GM23338 (cell line): Measurements from ENCODE around the gene BACH1. TPM values are rescaled to one million over a fixed set of nuclear protein-coding genes. Genes with fewer than 3 reads are reported as not detected.
"Not testable (repeated sequence)": the region's sequence is repeated elsewhere in the genome, so short reads cannot be mapped to it uniquely, and the experiment has no call there.

Source experiments
- ATAC-seq: fragments of 200-7000 bp; cut with Tn5 transposase; 3 replicates; pipeline ENCODE4 v1.9.1; 2020
- DNase-seq: peaks from one replicate; pipeline ENCODE4 v3.0.0-alpha.2; 2015; ENCODE audit warnings: low spot score
- H2AFZ ChIP-seq: fragments of 200-600 bp; sonication (generic); 2 replicates; pipeline ENCODE4 v1.8.0; 2016; ENCODE audit warnings: antibody characterized with exemption, mild to moderate bottlenecking, moderate library complexity
- H3F3A ChIP-seq: fragments of 200-600 bp; sonication (generic); replicated peaks from 2 replicates; pipeline ENCODE4 v1.8.0; 2017; ENCODE audit warnings: antibody characterized with exemption, mixed run types, low read depth
- H3K27ac ChIP-seq: fragments of 200-600 bp; sonication (generic); 2 replicates; pipeline ENCODE4 v1.6.1; 2016; ENCODE audit warnings: low read depth
- H3K27me3 ChIP-seq: fragments of 200-600 bp; sonication (generic); 2 replicates; pipeline ENCODE4 v1.8.0; 2016; ENCODE audit warnings: mild to moderate bottlenecking, mixed run types, moderate library complexity; ENCODE audit not compliant: insufficient read depth
- H3K36me3 ChIP-seq: fragments of 200-600 bp; sonication (generic); 2 replicates; pipeline ENCODE4 v1.8.0; 2016; ENCODE audit warnings: mild to moderate bottlenecking; ENCODE audit not compliant: insufficient read depth
- H3K4me1 ChIP-seq: fragments of 200-600 bp; sonication (generic); 2 replicates; pipeline ENCODE4 v1.8.0; 2016; ENCODE audit warnings: mild to moderate bottlenecking, moderate library complexity; ENCODE audit not compliant: insufficient read depth
- H3K4me2 ChIP-seq: fragments of 200-600 bp; sonication (generic); 2 replicates; pipeline ENCODE4 v1.7.1; 2017; ENCODE audit warnings: mixed run types
- H3K4me3 ChIP-seq: fragments of 200-600 bp; sonication (generic); 2 replicates; pipeline ENCODE4 v1.6.1; 2016; ENCODE audit warnings: mixed run types
- H3K79me2 ChIP-seq: fragments of 200-600 bp; sonication (generic); replicated peaks from 2 replicates; pipeline ENCODE4 v1.8.0; 2017; ENCODE audit warnings: mild to moderate bottlenecking; ENCODE audit not compliant: insufficient read depth
- H3K9me2 ChIP-seq: fragments of 200-600 bp; sonication (generic); 2 replicates; pipeline ENCODE4 v1.8.0; 2017; ENCODE audit not compliant: insufficient read depth
- H4K20me1 ChIP-seq: fragments of 200-600 bp; sonication (generic); replicated peaks from 2 replicates; pipeline ENCODE4 v1.8.0; 2017; ENCODE audit warnings: mild to moderate bottlenecking; ENCODE audit not compliant: insufficient read depth
- H3K27ac Mint-ChIP-seq: 2 replicates; pipeline ENCODE4 v1.8.0; 2020; ENCODE audit warnings: inconsistent platforms, mild to moderate bottlenecking, moderate library complexity, mixed read lengths
- H3K27me3 Mint-ChIP-seq: 3 replicates; pipeline ENCODE4 v1.8.0; 2022; ENCODE audit warnings: low read depth, mild to moderate bottlenecking, moderate library complexity, mixed read lengths, inconsistent platforms; ENCODE audit not compliant: insufficient read depth, poor library complexity
- H3K36me3 Mint-ChIP-seq: 3 replicates; pipeline ENCODE4 v1.8.0; 2021; ENCODE audit warnings: low read depth, mild to moderate bottlenecking, inconsistent platforms, moderate library complexity, mixed read lengths
- H3K4me1 Mint-ChIP-seq: 3 replicates; pipeline ENCODE4 v1.8.0; 2020; ENCODE audit warnings: mild to moderate bottlenecking, inconsistent platforms, mixed read lengths
- H3K4me3 Mint-ChIP-seq: 3 replicates; pipeline ENCODE4 v1.8.0; 2021; ENCODE audit warnings: moderate library complexity, mild to moderate bottlenecking, inconsistent platforms, mixed read lengths
- H3K9me3 Mint-ChIP-seq: 3 replicates; pipeline ENCODE4 v1.8.0; 2020; ENCODE audit warnings: moderate library complexity, mild to moderate bottlenecking, inconsistent platforms, mixed read lengths
- CREB1 ChIP-seq: fragments of 250-450 bp; sonication (Bioruptor Pico); IDR thresholded peaks from 2 replicates; pipeline ENCODE4 v1.5.0; 2020; ENCODE audit warnings: low read depth, mild to moderate bottlenecking, moderate library complexity
- CTCF ChIP-seq, 2 experiments: fragments of 200-600 bp in 1 of 2; sonication (generic) in 1 of 2; conservative IDR thresholded peaks; 2 replicates each; pipeline versions ENCODE4 v1.5.1 to v1.6.1; 2016 to 2017; ENCODE audit warnings: antibody characterized with exemption in 2 of 2, low read depth in 2 of 2, mild to moderate bottlenecking in 2 of 2, moderate library complexity in 1 of 2
- JUNB ChIP-seq: IDR thresholded peaks from one replicate; pipeline ENCODE4 v1.6.1; 2016; ENCODE audit warnings: antibody characterized with exemption; ENCODE audit not compliant: unreplicated experiment
- POLR2AphosphoS5 ChIP-seq: IDR thresholded peaks from 2 replicates; pipeline ENCODE4 v1.6.1; 2016; ENCODE audit warnings: antibody characterized with exemption, low read depth
- ZNF331 ChIP-seq: fragments of 250-450 bp; sonication (Bioruptor Pico); IDR thresholded peaks from 2 replicates; pipeline ENCODE4 v1.5.0; 2020; ENCODE audit warnings: low read depth, mild to moderate bottlenecking, moderate library complexity
- ZNF462 ChIP-seq: fragments of 250-450 bp; sonication (Bioruptor Pico); IDR thresholded peaks from 2 replicates; pipeline ENCODE4 v1.5.0; 2020; ENCODE audit warnings: mild to moderate bottlenecking, moderate library complexity
- long read RNA-seq: library from polyadenylated mRNA; unstranded; transcript quantifications from one replicate; pipeline ENCODE4 v2.0.0, GENCODE V29; 2020; ENCODE audit not compliant: unreplicated experiment
- polyA plus RNA-seq: library from polyadenylated mRNA; unstranded; fragments of >200 nt; fragmentation: Nextera tagmentation; extraction: Ambion mirVana; gene quantifications from 2 replicates; pipeline ENCODE4 v1.2.1, GENCODE V29; 2016
- total RNA-seq: library from RNA; depleted of rRNA; stranded (reverse); fragments of >200 nt; shearing (Covaris generic); gene quantifications from 2 replicates; pipeline ENCODE4 v1.2.3, GENCODE V29; 2014; rRNA removed

BACH1 gene
- total RNA-seq (41.2 and 41.4 TPM in 2 replicates), polyA plus RNA-seq (18.4 and 18.9 TPM in 2 replicates)
- long read RNA-seq, result 0 reads

- Histone ChIP-seq H3K27me3 (peaks cover 16% of the 10 kb centered on the region), H3K4me2 (peak within 1 kb of the TSS; percentile 85), H3K79me2 (peaks cover 44% of the 10 kb centered on the region), H3K27ac (peak within 1 kb of the TSS; percentile 76), H3K4me3 (peak within 1 kb of the TSS; percentile 90), H2AFZ (peak within 1 kb of the TSS; percentile 77), H3K9me2 (no peaks in the 10 kb centered on the region), H3K4me1 (peaks cover 21% of the 10 kb centered on the region), H3K36me3 (no peaks in the 10 kb centered on the region), H3F3A (no peaks in the 10 kb centered on the region), H4K20me1 (peaks cover 24% of the 10 kb centered on the region)
- ATAC-seq, result peak; percentile 85
- TF ChIP-seq CREB1 (CRISPR knock-in tag), result peak; percentile 32; the same call in 1 of the 2 replicates
- peak; percentile 75 for TF ChIP-seq POLR2AphosphoS5
- TF ChIP-seq ZNF331 (CRISPR knock-in tag), result no peak
- peak in 1 of 2 experiments; percentile 26; a peak in 1 of 4 replicates for TF ChIP-seq CTCF (conservative IDR thresholded peaks at IDR 0.05; ENCODE audit: low read depth in 2 of 2)
- Mint-ChIP-seq H3K4me3 (peak within 1 kb of the TSS; percentile 87), H3K27me3 (peaks cover 15% of the 10 kb centered on the region), H3K27ac (peak within 1 kb of the TSS; percentile 89), H3K9me3 (peaks cover 18% of the 10 kb centered on the region), H3K36me3 (peaks cover 11% of the 10 kb centered on the region; the same call in 2 of the 3 replicates), H3K4me1 (peaks cover 34% of the 10 kb centered on the region)
- DNase-seq, result peak; percentile 94
Observed at GRCh38 chr21:29298348-29299045, at the start of gene BACH1. TSS of gene BACH1 (plus strand) at chr21:29298922. CDS start at chr21:29321281, 22,359 bp downstream.

- ATAC-seq, H3K27ac ChIP-seq, H3F3A ChIP-seq, H2AFZ ChIP-seq, H3K9me2 ChIP-seq, H3K79me2 ChIP-seq, H4K20me1 ChIP-seq, H3K4me3 ChIP-seq, H3K4me1 ChIP-seq, H3K36me3 ChIP-seq, H3K4me1 Mint-ChIP-seq, H3K4me2 ChIP-seq, H3K27me3 Mint-ChIP-seq, H3K27me3 ChIP-seq, DNase-seq, H3K27ac Mint-ChIP-seq, H3K4me3 Mint-ChIP-seq: not testable (repeated sequence)
- H3K9me3 Mint-ChIP-seq, result peaks cover 28% of the 10 kb centered on the region
- H3K36me3 Mint-ChIP-seq, result peaks cover 21% of the 10 kb centered on the region
Observed at GRCh38 chr21:29249289-29249688, 49.4 kb upstream of the BACH1 start.

GRCh38 chr21:29250636-29251035 lies 48.1 kb upstream of the BACH1 start:
- H3K27me3 Mint-ChIP-seq, result no peaks in the 10 kb centered on the region
- H3K4me3 Mint-ChIP-seq, result no peak overlapping the region
- no peak overlapping the region for H3K27ac Mint-ChIP-seq
- no peaks in the 10 kb centered on the region for H3K27me3 ChIP-seq
- H3K4me2 ChIP-seq, result no peak overlapping the region
- H3K9me2 ChIP-seq, result no peaks in the 10 kb centered on the region
- H3K27ac ChIP-seq, result no peak overlapping the region
- no peaks in the 10 kb centered on the region for H3K36me3 ChIP-seq
- no peak for DNase-seq
- no peaks in the 10 kb centered on the region for H3K79me2 ChIP-seq
- H4K20me1 ChIP-seq, result no peaks in the 10 kb centered on the region
- H3K4me3 ChIP-seq, result no peak overlapping the region
- peaks cover 35% of the 10 kb centered on the region for H3K9me3 Mint-ChIP-seq
- no peaks in the 10 kb centered on the region for H3K4me1 Mint-ChIP-seq
- H3K36me3 Mint-ChIP-seq, result peaks cover 21% of the 10 kb centered on the region
- ATAC-seq, result no peak
- H3K4me1 ChIP-seq, result no peaks in the 10 kb centered on the region
- H3F3A ChIP-seq, result no peaks in the 10 kb centered on the region
- no peak overlapping the region for H2AFZ ChIP-seq
- TF ChIP-seq ZNF462 (CRISPR knock-in tag), result no peak
- no peak for TF ChIP-seq JUNB
